NCI-H226 (cell line): ENCODE results near the gene RNF223.
"Not testable (repeated sequence)": the region's sequence is repeated elsewhere in the genome, so short reads cannot be mapped to it uniquely, and the experiment has no call there.

Experiments used
- DNase-seq: peaks from one replicate; pipeline ENCODE4 v3.0.0-alpha.2; 2015

Gene RNF223

DNA sequence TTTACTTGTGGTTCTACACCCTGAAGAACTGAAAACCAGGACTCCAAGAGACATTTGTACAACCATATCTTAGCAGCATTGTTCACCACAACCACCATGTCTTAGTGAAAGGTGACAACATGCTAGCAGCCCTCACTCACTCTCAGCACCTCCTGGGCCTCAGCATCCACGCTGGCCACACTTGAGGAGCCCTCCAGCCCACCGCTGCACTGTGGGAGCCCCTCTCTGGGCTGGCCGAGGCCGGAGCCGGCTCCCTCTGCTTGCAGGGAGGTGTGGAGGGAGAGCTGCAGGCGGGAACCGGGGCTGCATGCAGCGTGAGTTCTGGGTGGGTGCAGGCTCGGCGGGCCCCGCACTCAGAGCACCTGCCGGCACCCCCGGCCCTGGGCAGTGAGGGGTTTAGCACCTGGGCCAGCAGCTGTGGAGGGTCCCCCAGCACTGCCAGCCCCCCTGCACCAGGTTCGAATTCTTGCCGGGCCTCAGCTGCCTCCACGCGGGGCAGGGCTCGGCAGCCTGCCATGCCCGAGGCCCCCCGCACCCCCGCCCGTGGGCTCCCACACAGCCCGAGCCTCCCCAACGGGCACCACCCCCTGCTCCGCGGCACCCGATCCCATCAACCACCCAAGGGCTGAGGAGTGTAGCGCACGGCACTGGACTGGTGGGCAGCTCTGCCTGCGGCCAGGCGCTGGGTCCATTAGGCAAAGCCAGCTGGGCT is 32.6 kb upstream of the RNF223 start:
- DNase-seq, result no peak

DNA sequence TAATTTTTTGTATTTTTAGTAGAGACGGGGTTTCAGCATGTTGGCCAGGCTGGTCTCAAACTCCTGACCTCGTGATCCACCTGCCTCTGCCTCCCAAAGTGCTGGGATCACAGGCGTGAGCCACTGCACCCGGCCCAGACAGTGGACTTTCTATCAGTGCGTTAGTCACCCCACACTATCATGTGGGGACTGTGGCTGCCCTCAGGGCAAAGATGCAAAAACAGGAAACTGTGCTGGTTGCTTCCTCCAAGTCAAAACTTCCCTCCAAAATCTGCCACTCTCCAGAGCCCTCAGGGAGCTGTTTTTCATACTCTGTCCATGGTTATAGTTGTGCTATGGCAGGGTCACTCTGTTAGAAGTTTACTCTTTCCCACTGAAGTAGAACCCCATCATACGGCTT is 30.0 kb upstream of the RNF223 start:
- DNase-seq, result not testable (repeated sequence)

DNA sequence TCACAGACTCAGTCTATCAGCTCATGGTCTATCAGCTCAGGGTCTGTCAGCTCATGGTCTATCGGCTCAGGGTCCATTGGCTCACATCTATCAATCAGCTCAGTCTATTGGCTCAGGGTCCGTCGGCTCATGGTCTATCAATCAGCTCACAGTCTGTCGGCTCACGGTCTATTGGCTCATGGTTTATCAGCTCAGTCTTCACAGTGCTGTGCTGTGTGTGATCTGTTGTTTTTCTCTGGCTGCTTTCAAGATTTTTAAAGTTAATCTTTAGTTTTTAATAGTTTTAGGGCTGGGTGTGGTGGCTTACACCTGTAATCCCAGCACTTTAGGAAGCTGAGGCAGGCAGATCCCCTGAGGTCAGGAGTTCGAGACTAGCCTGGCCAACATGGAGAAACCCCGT is 27.4 kb upstream of the RNF223 start:
- DNase-seq, result no peak

DNA sequence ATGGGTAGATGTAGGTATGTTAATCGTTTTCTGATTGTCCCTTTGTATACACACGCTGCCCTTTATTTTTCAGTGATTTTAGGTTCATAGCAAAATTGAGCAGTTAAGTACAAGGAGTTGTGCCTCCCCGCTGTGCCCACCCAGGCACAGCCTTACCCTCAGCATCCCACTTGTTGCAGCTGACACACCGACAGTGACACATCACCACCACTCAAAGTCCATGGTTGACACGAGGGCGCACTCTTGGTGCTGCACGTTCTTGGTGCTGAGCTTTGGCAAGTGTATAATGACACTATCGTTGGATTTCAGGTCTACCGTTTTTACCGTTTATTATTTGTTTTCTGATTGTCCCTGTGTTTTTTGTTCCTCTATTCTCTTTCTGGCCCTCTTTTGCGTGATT is 26.2 kb upstream of the RNF223 start:
- DNase-seq, result no peak

DNA sequence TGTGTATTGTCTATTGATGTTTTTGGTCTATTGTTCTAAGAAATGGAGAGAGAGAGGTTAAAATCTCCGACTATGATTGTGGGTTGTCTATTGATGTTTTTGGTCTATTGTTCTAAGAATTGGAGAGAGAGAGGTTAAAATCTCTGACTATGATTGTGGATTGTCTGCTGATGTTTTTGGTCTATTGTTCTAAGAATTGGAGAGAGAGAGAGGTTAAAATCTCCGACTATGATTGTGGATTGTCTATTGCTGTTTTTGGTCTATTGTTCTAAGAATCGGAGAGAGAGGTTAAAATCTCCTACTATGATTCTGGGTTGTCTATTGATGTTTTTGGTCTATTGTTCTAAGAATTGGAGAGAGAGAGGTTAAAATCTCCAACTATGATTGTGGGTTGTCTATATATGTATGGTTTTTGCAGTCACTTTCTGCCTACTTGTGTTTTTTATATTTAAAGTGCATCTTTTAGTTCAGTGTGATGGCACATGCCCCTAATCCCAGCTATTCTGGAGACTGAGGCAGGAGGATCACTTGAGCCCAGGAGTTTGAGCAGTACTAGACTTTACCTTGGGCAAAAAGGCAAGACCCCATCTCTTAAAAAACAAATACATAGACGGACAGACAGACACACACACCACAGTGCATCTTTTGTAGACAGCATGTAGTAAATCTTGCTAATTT is 25.5 kb upstream of the RNF223 start:
- no peak for DNase-seq

DNA sequence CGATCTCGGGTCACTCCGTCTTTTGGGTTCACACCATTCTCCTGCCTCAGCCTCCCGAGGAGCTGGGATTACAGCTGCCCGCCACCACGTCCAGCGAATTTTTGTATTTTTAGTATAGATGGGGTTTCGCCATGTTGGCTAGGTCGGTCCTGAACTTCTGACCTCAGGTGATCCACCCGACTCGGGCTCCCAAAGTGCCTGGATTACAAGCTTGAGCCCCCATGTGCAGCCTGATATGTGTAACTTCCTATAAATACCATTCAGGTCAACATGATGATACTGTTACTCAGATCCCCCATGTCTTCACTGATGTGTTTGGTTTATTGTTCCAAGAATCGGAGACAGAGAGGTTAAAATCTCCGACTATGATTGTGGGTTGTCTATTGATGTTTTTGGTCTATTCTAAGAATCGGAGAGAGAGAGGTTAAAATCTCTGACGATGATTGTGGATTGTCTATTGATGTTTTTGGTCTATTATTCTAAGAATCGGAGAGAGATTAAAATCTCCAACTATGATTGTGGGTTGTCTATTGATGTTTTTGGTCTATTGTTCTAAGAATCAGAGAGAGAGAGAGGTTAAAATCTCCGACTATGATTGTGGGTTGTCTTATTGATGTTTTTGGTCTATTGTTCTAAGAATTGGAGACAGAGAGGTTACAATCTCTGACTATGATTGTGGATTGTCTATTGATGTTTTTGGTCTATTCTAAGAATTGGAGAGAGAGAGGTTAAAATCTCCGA is 24.7 kb upstream of the RNF223 start:
- no peak for DNase-seq

DNA sequence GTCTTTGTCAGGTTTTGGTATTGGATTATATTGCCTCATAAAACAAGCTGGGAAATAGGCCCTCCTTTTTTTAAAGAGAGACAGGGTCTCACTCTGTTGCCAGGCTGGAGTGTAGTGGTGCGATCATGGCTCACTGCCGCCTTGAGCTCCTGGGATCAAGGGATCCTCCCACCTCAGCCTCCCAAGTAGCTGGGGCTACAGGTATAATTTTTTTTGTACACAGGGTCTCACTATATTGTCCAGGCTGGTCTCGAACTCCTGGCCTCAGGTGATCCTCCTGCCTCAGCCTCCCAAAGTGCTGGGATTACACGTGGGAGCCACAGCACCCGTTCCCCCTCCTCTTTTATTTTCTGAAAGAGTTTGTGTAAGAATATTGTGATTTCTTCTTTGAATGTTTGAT is 22.0 kb upstream of the RNF223 start:
- DNase-seq, result not testable (repeated sequence)

DNA sequence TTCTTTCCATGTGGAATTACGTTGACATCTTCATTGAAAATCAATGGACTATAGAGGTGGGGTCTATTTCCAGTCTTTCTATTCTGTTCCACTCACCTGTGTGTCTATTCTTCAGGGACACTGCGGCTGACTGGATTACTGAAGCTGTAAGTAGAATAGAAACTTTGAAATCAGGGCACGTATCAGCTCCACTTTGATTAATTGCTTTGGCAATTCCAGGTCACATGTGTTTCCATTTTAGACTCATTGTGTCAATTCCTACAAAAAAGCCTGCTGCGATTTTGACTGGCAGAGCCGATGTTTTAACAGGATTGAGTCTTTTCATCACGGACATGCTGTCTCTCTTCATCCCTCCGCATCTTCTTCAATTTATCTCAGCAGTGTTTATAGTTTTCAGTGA is 20.9 kb upstream of the RNF223 start:
- no peak for DNase-seq

DNA sequence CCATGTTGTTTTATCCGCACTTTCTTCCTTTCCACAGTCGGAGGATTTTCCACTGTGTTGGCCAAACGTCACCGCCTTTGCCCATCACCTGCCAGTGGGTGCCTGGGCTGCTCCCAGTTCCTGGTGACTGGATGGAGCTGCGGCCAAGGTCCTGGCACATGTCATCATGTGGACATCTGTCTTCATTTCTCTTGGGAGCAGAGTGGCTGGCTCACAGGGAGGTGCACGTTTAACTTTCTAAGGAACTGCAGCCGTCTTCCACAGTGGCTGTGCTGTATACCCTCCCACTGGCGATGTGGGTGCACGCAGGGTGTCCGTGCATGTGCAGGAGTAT is 19.5 kb upstream of the RNF223 start:
- DNase-seq, result no peak

DNA sequence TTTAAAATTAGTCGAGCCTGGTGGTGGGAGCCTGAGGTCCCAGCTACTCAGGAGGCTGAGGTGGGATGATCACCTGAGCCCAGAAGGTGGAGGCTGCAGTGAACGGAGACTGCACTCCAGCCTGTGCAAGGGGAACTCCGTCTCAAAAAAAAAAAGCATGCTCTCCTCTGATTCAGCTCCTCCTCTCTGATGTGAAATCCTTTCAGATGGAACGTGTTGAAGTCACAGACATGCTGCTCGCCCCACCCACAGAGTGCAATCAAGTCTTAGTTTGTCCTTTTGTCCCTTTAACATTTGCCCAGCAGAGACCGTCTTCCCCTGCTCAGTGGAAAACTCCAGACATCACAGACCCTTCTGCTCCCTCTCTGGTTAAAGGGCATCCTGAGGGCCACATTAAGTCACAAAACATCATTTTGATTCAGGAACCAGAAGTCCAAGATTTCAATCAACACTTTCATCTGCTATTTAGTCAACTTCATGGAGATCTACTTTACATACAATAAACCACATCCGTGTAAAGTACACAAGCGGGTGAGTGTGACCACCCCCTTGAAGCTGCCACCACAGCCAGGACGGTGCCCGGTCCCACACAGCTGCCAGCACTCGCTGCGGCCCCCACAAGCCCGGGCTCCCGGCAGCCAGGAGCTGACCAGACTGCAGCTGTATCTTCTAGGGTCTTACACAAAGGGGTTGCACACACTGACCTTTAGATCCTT is 18.9 kb upstream of the RNF223 start:
- DNase-seq, result no peak

DNA sequence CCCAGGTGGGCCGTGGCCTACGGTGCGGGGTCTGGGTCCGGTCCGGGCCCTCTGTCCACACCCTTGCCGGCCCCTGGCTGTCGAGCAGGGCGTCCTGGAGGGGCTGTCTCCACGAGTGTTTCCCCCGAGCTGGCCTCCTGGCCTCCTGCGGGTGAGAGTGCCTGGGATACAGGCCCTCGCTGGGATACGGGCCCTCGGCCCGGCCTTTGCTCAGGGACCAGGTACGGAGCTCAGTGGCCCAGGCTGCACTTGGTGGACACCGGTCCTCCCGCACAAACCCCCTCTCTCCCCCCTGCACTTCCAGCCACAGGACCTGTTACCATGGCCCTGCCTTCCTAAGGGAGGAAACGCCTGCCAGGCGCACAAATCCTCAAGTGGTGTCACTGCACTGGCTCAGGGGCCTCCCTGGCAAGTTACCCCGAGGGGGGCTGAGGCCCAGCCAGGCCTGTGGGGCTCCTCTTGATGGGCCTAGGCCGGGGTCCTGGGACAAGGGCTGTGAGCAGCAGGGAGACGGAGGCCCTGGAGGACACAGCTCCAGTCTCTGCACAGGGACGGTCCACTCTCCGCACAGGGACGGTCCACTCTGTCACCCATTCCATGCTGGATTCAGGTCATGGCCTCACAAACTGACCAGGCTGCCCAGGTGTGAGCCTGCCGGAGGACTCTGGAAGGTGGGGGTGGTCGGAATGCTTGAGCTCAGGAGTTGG is 18.2 kb upstream of the RNF223 start:
- no peak for DNase-seq

DNA sequence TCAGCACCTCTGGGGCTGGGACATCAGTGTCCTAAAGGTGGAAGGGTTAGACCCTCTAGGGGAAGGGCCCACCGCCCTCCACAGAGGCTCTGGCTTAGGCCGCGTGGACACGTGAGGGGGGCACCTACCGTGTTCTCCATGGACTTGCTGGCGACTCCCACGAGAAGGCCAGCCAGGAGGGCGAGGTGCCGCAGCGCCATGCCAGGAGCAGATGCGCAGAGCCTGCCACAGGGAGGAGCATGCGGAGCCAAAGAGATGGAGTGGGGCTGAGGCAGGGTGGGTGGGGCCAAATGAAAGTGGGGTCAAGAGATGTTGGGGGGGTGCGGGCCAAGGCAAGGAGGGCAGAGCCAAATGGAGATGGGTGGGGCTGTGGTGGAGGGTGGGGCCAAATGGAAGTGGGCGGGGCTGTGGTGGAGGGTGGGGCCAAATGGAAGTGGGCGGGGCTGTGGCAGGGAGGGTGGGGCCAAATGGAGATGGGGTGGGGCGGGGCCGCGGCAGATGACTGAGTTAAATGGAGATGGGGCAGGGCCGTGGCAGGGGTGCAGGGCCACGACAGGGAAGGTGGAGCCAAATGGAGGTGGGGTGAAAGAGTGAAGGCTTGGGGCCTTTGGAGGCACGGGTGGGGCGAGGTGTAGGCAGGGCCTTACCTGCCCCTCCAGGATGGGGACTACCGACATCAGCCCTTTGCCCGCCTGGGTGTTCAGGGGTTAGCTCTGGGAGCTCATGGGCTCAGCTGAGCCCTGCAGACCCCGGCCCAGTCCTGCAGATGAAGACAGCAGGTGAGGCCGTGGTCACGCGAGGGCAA is 17.4 kb upstream of the RNF223 start:
- no peak for DNase-seq

DNA sequence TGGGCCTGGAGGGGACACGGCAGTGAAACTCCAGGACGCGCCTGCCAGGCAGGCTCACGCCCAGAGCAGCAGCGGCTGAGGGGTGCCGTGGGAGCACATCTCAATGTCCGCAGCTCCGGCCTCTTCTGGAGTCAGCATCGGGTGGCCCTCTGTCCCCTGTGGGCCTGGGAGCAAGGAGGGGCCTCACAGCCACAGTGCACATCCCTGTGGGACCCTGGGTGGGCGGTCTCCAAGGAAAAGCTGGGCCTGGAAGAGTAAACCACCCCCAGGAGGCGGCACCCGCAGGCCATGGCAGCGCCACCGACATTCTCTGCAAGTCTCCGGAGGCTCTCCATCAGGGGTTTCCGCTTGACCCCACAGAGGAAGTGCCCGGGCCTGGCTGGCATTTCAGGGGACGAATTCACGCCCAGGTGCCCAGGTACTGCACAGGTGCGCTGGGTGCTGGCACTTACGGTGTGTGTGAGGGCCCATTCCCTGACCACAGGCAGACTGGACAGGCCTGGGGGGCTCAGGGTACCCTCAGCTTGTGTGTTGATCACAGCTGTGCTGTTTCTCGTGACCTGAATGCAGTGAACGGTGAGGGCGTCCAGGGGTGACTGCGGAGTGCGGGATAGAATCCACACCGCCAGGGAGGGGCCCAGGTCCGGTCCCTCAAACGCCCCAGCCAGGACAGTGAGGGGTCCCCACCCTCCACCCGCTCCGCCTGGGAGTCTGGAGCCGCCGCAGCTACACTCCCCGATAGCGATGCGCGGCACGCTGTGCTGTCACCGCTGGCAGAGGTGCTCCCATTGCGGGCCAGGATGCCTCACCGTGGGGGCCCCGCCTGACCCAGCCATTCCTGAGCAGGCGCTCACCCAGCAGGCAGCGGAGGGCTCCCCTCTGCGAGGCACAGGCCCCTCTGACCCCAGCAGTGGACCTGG is 16.6 kb upstream of the RNF223 start:
- DNase-seq, result no peak

DNA sequence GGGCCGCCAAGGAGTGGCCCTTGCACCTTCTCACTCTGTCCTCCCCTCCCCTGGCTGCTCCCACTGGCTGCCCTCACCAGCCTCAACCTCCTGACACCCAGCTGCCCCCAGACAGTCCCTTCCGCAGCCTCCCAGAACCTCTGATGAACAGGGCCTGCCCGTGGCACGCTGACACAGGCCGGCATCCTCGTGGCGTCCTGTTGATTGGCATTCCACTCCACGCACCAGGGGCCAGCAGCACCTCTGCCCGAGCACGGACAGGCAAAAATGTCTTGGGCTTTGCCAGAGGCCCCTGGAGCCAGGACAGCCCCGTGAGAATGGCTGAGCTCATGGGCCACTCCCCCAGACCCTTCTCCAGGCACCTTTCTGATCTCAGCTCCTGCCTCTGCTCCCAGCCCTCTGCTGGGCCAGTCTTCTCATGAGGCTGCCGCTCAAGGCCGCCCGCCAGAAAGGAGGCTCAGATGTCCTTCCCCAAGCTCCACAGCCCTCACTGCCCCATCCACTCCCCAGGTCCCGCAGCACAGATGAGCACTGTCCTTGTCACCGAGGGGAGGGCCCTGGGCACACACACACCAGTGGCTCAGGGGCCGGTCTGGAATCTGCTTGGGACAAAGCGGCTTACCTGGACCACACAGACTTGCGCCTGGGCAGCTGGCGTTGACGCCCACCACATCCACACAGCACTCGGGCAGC is 15.8 kb upstream of the RNF223 start:
- DNase-seq, result no peak

DNA sequence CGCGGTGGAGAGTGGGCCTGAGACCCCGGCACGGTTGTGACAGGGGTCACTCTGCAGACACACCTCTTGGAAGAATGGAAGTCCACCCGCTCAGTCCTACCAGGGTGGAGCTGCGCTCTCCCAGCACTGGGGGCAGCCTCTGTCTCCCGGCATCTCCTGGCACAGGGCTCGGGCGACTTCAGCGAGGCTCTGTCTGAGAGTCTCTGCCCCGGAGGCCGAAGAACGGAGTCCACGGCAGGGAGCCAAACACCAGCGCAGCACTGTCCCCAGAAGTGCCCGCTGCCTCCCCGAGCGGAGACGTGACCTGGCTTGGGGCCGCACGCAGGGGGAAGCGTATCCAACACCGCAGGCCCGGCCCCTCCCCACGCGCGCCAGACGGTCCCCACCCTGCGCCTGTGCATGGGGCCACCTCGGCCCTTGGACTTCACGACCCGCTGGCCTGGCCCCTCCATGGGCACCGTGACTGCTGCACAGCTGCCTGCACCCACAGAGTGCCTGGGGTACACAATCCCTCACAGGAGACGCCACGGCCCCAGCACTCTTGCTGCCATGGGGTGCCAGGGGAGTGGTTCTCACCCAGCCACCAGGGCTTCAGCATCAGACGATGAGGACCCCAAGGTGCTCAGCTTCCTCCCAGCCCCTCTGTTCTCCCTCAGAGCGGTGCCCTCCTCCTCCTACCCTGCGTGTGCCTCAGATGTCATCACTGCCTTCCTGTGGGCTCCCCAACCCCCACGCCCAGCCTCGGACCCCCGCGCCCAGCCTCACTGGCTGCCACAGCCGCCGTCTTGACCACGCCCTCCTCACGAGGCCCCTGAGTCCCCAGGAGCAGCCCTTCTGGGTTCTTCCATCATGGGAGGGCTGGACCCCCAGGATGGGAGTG is 14.9 kb upstream of the RNF223 start:
- no peak for DNase-seq

DNA sequence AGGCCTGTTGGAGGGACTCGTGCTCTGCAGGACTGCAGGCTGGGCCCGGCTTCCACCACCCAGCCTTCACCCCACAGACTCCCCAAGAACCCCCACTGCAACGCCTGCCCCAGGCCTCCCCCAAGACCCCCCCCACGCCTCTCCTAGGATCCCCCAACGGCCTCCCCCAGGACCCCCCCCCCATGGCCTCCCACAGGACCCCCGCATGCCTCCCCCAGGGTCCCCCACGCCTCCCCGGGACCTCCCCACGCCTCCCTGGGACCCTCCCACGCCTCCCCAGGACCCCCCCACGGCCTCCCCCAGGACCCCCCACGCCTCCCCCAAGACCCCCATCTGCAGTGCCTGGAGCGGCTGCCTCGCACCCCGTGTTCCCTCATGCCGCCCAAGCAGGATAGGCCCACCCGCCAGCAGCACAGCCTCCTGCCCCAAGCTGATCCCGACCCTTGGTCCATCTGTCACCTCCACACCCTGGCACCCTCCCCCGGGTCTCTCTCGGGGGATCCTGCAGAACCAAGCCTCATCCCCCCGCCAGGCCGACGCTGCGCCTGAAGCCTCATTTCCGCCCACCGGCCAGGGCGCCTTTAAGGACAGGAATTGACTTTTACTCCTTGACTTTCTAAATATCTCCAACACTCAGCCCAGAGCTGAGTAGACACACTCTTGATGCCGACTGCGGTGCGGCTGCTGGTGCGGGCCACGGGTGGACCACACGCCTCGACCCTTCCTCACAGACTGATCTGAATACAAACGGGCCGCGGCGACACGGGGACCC is 14.1 kb upstream of the RNF223 start:
- DNase-seq, result no peak

DNA sequence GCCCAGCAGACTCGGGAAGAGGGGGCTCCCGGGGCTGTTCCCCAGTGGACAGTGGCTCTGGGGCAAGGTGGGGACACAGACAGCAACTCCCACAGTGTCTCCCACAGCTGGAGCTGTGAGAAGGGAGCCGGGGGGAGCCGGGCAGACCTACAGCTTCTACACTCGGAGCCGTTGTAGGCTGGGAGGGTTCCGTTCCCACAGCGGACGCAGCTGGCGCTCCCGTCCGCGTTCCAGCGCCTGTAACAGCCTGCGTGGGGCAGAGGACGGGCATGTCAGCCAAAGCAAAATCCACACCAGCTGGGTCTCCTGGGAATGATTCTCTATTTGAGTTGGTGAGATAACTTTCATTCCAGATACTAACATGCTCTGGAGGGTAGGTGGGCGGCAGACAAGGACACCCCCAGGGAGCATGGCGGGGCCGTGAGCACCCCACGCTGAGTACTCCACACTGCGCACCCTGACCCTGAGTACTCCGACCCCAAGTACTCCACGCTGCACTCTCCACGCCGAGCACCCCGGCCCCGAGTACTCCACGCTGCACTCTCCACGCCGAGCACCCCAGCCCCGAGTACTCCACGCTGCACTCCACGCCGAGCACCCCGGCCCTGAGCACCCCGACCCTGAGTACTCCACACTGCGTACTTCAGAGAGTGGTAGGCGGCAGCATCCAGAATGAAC is 13.4 kb upstream of the RNF223 start:
- no peak for DNase-seq

DNA sequence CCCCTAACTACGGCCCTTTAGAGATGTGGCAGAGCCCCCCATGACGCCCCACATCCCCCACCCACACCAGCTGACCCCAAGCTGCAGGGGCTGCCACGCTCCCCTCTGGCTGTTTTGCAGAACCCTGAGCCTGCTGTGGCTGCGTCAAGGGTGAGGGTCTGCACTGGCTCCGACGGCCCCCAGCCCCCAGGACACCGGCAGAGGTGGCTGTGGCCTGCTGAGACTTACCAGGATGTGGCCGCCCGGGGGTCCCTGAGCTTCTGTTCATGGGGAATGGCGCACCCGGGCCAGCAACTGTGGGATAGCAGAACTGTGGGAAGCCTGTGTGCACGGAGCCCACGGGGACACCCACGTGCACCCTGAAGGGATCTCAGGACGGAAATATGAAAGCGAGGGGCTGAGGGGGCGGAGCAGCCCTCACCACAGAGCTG is 12.8 kb upstream of the RNF223 start:
- DNase-seq, result no peak
